GM12875 (cell line): ENCODE measurements around the gene GPR132.
"Not testable (repeated sequence)": the region's sequence is repeated elsewhere in the genome, so short reads cannot be mapped to it uniquely, and the experiment has no call there.

Source experiments
- H3K4me3 ChIP-seq: one replicate; pipeline ENCODE4 v1.5.1; 2011; ENCODE audit warnings: low read depth, low read length, control low read depth
- TF ChIP-seq, protein P1 (sequence below): IDR thresholded peaks from 2 replicates; pipeline ENCODE4 v1.5.1; 2011; ENCODE audit warnings: low read depth, mild to moderate bottlenecking, control low read depth, inconsistent platforms, low read length, moderate library complexity, borderline replicate concordance; ENCODE audit not compliant: insufficient read depth

Gene GPR132

DNA sequence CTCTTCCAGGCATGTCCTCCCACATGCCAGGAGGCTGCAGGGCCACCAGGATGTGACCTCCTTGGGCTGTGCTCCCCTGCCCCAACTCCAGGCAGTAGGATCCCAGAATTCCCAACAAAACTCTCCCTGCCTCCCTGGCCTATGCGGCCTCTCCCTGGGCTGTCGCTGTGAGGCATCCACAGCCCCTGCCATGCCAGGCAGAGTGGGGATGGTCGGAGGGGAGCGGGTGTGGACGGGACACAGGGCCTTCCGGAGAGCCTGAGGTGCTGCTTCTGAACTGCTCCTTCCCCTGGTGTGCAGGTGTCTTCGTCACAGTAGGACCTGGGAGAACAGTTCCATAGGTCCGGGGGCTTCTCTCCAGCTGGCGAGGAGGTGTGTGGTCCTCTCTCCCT, 18.3 kb downstream of the GPR132 start:
- no peak overlapping the region for H3K4me3 ChIP-seq
- TF ChIP-seq, protein P1, sequence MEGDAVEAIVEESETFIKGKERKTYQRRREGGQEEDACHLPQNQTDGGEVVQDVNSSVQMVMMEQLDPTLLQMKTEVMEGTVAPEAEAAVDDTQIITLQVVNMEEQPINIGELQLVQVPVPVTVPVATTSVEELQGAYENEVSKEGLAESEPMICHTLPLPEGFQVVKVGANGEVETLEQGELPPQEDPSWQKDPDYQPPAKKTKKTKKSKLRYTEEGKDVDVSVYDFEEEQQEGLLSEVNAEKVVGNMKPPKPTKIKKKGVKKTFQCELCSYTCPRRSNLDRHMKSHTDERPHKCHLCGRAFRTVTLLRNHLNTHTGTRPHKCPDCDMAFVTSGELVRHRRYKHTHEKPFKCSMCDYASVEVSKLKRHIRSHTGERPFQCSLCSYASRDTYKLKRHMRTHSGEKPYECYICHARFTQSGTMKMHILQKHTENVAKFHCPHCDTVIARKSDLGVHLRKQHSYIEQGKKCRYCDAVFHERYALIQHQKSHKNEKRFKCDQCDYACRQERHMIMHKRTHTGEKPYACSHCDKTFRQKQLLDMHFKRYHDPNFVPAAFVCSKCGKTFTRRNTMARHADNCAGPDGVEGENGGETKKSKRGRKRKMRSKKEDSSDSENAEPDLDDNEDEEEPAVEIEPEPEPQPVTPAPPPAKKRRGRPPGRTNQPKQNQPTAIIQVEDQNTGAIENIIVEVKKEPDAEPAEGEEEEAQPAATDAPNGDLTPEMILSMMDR: no peak

DNA sequence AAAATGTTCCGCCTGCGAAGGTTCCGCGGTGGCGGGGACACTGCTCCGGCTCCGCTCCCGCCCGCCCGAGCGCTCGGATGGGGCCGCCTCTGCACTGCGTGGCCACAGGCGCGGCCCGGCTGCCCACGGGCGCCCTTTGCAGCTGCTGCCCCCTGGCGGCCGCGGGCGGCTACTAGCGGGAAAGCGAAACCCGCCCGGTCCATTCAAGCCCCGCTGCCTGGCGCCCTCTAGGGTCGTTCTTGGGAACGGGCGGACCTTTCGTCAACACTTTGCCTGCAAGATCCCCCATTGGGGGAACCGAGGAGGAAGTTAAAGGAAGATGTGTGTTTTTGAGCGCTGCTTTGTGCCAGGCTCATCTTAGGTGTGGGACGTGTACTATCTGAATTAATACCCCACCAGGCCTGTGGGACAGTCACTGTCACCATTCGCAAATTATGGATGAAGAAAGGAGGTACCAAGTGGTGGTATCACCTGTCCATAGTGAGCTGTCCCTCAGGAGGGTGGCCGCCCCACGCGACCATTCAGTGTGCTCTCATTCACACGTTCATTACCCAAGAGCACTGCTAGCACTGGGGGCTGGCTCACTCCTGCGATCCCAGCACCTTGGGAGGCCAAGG, 19.4 kb downstream of the GPR132 start:
- TF ChIP-seq, protein P1: peak; percentile 100
- H3K4me3 ChIP-seq: no peak overlapping the region

DNA sequence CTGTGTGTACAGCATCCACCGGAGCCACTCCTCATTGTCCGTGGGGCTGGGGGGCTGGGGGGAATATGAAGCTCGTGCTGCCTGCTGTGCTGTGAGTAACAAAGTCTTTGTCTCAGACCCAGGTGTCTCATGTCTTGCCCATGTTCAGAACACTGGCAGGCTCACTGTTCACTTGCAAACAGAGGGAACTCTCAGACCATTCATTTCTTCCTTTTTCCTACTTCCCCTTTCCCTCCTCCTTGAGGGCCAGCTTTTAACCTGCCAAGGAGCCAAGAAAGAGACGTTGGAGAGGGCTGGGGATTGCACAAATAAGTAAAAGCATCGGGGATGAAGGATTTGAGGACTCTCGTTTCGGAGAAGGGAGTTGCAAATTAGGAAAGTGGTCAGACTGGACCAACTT, 21.6 kb downstream of the GPR132 start:
- H3K4me3 ChIP-seq: no peak overlapping the region
- TF ChIP-seq, protein P1: no peak

DNA sequence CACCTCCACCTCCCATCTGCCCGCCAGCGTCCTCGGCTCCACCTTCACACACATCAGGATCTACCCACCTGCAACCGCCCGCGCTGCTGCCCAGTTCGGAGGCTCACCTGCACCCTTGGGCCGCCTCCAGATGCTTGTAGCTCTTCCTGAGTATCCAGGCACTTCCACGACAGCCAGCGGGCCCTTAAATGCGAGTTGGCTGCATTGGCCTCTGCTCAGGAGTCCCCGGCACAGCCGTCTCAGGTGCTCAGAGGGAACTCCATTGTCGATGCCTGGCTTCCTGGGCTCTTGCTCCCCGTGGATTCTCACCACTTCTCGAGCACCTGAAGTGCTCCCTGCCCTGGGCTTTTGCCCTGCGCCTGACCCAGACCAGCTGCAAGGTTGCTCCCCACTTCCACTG, 22.4 kb downstream of the GPR132 start:
- TF ChIP-seq, protein P1: no peak
- no peak overlapping the region for H3K4me3 ChIP-seq

DNA sequence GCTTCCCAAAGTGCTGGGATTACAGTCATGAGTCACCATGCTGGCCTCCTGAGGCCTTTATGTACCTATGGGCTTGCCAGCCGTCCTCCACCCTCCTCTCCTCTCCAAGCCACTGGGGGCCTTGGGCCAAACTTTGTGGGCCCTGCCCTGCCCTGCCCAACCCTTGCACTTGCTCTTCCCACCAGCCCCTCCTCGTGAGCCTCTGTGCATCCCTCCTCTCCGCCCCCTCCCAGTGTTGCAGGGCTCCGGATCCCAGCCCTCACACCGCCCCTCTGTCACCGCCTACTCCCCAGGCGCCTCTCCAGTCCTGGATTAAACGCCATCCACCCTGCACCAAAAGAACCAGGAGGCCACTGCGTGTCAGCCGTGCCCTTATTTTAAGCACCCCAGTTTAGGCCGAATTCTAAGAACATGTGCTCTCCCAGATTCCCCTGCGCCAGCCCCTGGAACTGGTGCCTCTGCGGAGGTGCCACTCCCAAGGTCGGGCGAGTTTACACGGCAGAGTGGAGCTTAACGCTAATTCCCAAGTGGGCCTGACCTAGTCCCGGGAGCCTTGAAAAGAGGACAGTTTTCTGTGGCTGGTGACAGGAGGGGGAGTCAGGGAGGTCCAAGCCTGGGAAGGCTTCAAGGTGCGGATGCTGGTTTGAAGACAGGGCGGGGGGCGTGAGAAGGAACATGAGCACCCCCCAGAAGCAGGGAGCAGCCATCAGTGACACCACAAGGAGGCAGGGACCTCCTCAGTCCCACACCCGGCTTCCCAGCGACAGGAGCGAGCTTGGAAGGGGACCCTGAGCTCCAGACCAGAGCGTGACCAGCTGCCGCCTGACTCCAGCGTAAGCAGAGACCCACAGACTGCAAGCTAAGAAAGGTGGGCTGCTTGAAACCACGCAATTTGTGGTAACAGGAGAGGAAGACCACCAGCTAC, 23.1 kb downstream of the GPR132 start:
- no peak overlapping the region for H3K4me3 ChIP-seq
- TF ChIP-seq, protein P1: no peak

DNA sequence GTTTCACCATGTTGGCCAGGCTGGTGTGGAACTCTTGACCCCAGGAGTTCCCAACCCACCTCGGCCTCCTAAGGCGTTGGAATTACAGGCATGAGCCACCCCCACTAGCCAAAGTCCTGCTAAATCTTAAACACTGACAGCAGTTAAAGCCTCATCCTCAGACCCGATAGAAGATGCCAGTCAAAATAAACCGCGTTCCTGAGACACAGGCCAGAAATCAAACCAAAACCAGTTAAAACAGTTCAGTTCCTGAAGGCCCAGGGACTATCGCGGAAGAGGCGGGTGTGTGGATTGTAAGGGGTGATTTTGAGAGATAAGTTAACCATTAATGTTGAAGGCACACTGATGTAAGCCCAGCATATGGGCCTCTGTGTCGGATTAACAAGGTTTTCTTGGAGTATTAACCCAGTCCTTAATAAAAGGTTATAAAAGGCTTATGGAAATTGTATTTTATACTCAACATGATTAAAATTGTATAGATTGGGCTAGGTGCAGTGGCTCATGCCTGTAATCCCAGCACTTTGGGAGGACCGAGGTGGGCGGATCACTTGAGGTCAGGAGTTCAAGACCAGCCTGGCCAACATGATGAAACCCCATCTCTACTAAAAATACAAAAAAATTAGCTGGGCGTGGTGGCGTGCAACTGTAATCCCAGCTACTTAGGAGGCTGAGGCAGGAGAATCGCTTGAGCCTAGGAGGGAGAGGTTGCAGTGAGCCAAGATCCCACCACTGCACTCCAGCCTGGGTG, 25.6 kb downstream of the GPR132 start:
- no peak overlapping the region for H3K4me3 ChIP-seq
- TF ChIP-seq, protein P1: no peak

DNA sequence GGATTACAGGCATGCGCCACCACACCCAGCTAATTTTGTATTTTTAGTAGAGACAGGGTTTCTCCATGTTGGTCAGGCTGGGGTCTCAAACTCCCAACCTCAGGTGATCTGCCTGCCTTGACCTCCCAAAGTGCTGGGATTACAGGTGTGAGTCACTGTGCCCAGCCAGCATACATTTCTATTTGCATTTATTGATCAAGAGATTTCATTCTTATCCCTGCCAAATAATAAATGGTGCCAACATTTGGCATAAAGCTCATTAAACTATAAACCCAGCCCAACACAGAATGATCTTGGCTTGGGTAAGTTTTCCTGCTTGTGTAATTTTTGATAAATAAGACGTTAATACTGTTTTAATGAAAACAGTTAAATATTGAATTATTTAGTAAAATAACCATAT, 29.6 kb downstream of the GPR132 start:
- H3K4me3 ChIP-seq: not testable (repeated sequence)
